HepG2 (cell line): Measurements from ENCODE around the gene BCL6. TPM values are rescaled to one million over a fixed set of nuclear protein-coding genes. Genes with fewer than 3 reads are reported as not detected.

ENCODE experiments used
- CBX2 ChIP-seq, 2 experiments: fragments of 200-600 bp in 1 of 2; sonication (generic); formaldehyde crosslinking in 1 of 2; IDR thresholded peaks; 2 replicates each; pipeline versions ENCODE4 v1.7.0 to v1.8.1; 2018 to 2022; ENCODE audit warnings: low read depth in 2 of 2, low read length in 1 of 2, mild to moderate bottlenecking in 1 of 2, missing genetic modification reagents in 1 of 2
- NKX3-1 ChIP-seq: sonication (generic); formaldehyde crosslinking; IDR thresholded peaks from 2 replicates; pipeline ENCODE4 v1.5.0; 2020; ENCODE audit warnings: missing genetic modification reagents
- RFX1 ChIP-seq: fragments of 450-650 bp; IDR thresholded peaks from 2 replicates; pipeline ENCODE4 v1.6.1; 2017
- ZNF143 ChIP-seq: sonication (generic); formaldehyde crosslinking; IDR thresholded peaks from 2 replicates; pipeline ENCODE4 v1.4.0; 2020; ENCODE audit warnings: missing genetic modification reagents
- ZNF225 ChIP-seq: sonication (generic); formaldehyde crosslinking; IDR thresholded peaks from 2 replicates; pipeline ENCODE4 v1.4.0; 2020; ENCODE audit warnings: mild to moderate bottlenecking, missing genetic modification reagents
- ZNF367 ChIP-seq: sonication (generic); formaldehyde crosslinking; IDR thresholded peaks from 2 replicates; pipeline ENCODE4 v1.4.0; 2020; ENCODE audit warnings: missing genetic modification reagents, borderline replicate concordance
- ZNF564 ChIP-seq: sonication (generic); formaldehyde crosslinking; IDR thresholded peaks from 2 replicates; pipeline ENCODE4 v1.8.1; 2023; ENCODE audit warnings: mild to moderate bottlenecking, missing genetic modification reagents
- polyA plus RNA-seq, 8 experiments: library from polyadenylated mRNA; depleted of rRNA in 3 of 8; stranded (reverse) in 7 of 8; unstranded in 1 of 8; fragments of >200 nt; fragmentation: Illumina TruSeq in 4 of 8; extraction: Trizol in 4 of 8; gene quantifications; 2 replicates each; pipeline versions ENCODE4 v1.2.1 to v1.2.3, GENCODE V29; 2011 to 2016; ENCODE audit warnings: low read depth in 4 of 8, missing spikeins in 1 of 8, mixed read lengths in 1 of 8; ENCODE audit not compliant: insufficient read depth in 1 of 8
- total RNA-seq, 5 experiments: library from RNA; depleted of rRNA; stranded (reverse); fragments of >200 nt; fragmentation: Illumina TruSeq; extraction: Trizol; gene quantifications; 2 replicates each; pipeline ENCODE4 v1.2.3, GENCODE V29; 2016; ENCODE audit warnings: low read depth in 1 of 5
- TF ChIP-seq, protein P1 (sequence below): sonication (generic); formaldehyde crosslinking; IDR thresholded peaks from 2 replicates; pipeline ENCODE4 v1.4.0; 2020; ENCODE audit warnings: missing genetic modification reagents, borderline replicate concordance
- TF ChIP-seq, protein P2 (sequence below): sonication (generic); formaldehyde crosslinking; IDR thresholded peaks from 2 replicates; pipeline ENCODE4 v1.8.1; 2023; ENCODE audit warnings: mild to moderate bottlenecking, inconsistent platforms, moderate library complexity, missing genetic modification reagents, borderline replicate concordance
- TF ChIP-seq, protein P3 (sequence below): sonication (generic); formaldehyde crosslinking; IDR thresholded peaks from 2 replicates; pipeline ENCODE4 v1.5.1; 2020; ENCODE audit warnings: mild to moderate bottlenecking, missing genetic modification reagents, moderate library complexity
- TF ChIP-seq, protein P4 (sequence below): sonication (generic); formaldehyde crosslinking; IDR thresholded peaks from 2 replicates; pipeline ENCODE4 v1.8.1; 2022; ENCODE audit warnings: mild to moderate bottlenecking, missing genetic modification reagents
- TF ChIP-seq, protein P5 (sequence below): sonication (generic); formaldehyde crosslinking; IDR thresholded peaks from 2 replicates; pipeline ENCODE4 v1.5.0; 2020; ENCODE audit warnings: mild to moderate bottlenecking, missing genetic modification reagents
- TF ChIP-seq, protein P6 (sequence below): sonication (generic); formaldehyde crosslinking; IDR thresholded peaks from 2 replicates; pipeline ENCODE4 v1.4.0; 2020; ENCODE audit warnings: missing genetic modification reagents, borderline replicate concordance

BCL6 gene
- total and polyA plus RNA-seq, 2 of the 13 experiments (the other 11 are each of a cell fraction or from before 2014, with no cell fraction given) = 21.2 to 53.7 TPM

DNA sequence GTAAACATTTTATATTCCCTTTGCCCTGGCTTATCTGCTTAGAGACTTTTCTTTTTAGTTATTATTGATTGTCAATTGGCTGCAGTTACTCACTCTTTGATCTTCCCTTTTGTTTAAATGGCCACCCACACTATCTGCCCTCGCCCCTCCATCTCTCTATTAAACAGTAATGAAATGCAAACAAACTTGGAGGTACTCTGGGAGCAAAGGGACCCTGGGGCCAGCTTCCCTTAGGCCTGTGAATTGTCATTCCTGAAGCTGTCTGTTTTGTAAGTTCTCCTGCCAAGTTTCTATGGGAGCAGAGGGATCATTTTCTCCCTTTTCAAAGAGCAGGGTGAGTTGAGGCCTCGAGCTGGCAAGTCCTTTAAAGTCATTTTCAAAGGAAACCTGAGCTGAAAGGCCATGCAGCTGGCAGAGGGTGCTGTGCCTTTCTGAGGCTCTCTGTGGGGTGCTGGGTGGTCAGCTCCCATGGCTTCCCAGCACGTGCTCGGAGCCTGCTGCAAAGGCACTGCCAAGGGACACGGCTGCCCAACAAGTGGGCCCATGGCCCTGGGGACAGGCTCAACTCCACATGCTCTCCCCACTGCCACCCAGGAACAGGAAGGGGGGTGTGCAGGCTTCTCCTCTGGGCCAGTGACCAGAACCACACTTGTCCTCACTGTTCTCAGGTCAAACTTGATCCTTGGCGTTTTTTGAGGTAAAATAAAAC, 25.5 kb downstream of the BCL6 start (continued):
- TF ChIP-seq, protein P1, sequence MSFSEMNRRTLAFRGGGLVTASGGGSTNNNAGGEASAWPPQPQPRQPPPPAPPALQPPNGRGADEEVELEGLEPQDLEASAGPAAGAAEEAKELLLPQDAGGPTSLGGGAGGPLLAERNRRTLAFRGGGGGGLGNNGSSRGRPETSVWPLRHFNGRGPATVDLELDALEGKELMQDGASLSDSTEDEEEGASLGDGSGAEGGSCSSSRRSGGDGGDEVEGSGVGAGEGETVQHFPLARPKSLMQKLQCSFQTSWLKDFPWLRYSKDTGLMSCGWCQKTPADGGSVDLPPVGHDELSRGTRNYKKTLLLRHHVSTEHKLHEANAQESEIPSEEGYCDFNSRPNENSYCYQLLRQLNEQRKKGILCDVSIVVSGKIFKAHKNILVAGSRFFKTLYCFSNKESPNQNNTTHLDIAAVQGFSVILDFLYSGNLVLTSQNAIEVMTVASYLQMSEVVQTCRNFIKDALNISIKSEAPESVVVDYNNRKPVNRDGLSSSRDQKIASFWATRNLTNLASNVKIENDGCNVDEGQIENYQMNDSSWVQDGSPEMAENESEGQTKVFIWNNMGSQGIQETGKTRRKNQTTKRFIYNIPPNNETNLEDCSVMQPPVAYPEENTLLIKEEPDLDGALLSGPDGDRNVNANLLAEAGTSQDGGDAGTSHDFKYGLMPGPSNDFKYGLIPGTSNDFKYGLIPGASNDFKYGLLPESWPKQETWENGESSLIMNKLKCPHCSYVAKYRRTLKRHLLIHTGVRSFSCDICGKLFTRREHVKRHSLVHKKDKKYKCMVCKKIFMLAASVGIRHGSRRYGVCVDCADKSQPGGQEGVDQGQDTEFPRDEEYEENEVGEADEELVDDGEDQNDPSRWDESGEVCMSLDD (CRISPR knock-in tag) = 0 out of 2 replicates have a peak, but pooled peaks have one; percentile 40
- TF ChIP-seq ZNF367 (CRISPR knock-in tag) (no peak), ZNF225 (no peak), CBX2 (IDR thresholded peaks at IDR 0.05; ENCODE audit: low read depth, low read length) (no peak), CBX2 (CRISPR knock-in tag; IDR thresholded peaks at IDR 0.05; ENCODE audit: low read depth) (no peak), ZNF564 (CRISPR knock-in tag) (peak; percentile 80), RFX1 (no peak), ZNF143 (CRISPR knock-in tag) (no peak), NKX3-1 (CRISPR knock-in tag) (0 out of 2 replicates have a peak, but pooled peaks have one; percentile 41)
- TF ChIP-seq, protein P2, sequence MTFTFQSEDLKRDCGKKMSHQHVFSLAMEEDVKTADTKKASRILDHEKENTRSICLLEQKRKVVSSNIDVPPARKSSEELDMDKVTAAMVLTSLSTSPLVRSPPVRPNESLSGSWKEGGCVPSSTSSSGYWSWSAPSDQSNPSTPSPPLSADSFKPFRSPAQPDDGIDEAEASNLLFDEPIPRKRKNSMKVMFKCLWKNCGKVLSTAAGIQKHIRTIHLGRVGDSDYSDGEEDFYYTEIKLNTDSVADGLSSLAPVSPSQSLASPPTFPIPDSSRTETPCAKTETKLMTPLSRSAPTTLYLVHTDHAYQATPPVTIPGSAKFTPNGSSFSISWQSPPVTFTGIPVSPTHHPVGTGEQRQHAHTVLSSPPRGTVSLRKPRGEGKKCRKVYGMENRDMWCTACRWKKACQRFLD (CRISPR knock-in tag) = no peak
- TF ChIP-seq, protein P3, sequence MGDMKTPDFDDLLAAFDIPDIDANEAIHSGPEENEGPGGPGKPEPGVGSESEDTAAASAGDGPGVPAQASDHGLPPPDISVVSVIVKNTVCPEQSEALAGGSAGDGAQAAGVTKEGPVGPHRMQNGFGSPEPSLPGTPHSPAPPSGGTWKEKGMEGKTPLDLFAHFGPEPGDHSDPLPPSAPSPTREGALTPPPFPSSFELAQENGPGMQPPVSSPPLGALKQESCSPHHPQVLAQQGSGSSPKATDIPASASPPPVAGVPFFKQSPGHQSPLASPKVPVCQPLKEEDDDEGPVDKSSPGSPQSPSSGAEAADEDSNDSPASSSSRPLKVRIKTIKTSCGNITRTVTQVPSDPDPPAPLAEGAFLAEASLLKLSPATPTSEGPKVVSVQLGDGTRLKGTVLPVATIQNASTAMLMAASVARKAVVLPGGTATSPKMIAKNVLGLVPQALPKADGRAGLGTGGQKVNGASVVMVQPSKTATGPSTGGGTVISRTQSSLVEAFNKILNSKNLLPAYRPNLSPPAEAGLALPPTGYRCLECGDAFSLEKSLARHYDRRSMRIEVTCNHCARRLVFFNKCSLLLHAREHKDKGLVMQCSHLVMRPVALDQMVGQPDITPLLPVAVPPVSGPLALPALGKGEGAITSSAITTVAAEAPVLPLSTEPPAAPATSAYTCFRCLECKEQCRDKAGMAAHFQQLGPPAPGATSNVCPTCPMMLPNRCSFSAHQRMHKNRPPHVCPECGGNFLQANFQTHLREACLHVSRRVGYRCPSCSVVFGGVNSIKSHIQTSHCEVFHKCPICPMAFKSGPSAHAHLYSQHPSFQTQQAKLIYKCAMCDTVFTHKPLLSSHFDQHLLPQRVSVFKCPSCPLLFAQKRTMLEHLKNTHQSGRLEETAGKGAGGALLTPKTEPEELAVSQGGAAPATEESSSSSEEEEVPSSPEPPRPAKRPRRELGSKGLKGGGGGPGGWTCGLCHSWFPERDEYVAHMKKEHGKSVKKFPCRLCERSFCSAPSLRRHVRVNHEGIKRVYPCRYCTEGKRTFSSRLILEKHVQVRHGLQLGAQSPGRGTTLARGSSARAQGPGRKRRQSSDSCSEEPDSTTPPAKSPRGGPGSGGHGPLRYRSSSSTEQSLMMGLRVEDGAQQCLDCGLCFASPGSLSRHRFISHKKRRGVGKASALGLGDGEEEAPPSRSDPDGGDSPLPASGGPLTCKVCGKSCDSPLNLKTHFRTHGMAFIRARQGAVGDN (CRISPR knock-in tag) = peak; percentile 100
- TF ChIP-seq, protein P4, sequence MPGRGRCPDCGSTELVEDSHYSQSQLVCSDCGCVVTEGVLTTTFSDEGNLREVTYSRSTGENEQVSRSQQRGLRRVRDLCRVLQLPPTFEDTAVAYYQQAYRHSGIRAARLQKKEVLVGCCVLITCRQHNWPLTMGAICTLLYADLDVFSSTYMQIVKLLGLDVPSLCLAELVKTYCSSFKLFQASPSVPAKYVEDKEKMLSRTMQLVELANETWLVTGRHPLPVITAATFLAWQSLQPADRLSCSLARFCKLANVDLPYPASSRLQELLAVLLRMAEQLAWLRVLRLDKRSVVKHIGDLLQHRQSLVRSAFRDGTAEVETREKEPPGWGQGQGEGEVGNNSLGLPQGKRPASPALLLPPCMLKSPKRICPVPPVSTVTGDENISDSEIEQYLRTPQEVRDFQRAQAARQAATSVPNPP (CRISPR knock-in tag) = peak; percentile 72; the same call in 1 of the 2 replicates
- TF ChIP-seq, protein P5, sequence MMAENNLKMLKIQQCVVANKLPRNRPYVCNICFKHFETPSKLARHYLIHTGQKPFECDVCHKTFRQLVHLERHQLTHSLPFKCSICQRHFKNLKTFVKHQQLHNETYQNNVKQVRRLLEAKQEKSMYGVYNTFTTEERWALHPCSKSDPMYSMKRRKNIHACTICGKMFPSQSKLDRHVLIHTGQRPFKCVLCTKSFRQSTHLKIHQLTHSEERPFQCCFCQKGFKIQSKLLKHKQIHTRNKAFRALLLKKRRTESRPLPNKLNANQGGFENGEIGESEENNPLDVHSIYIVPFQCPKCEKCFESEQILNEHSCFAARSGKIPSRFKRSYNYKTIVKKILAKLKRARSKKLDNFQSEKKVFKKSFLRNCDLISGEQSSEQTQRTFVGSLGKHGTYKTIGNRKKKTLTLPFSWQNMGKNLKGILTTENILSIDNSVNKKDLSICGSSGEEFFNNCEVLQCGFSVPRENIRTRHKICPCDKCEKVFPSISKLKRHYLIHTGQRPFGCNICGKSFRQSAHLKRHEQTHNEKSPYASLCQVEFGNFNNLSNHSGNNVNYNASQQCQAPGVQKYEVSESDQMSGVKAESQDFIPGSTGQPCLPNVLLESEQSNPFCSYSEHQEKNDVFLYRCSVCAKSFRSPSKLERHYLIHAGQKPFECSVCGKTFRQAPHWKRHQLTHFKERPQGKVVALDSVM (CRISPR knock-in tag) = no peak
- TF ChIP-seq, protein P6, sequence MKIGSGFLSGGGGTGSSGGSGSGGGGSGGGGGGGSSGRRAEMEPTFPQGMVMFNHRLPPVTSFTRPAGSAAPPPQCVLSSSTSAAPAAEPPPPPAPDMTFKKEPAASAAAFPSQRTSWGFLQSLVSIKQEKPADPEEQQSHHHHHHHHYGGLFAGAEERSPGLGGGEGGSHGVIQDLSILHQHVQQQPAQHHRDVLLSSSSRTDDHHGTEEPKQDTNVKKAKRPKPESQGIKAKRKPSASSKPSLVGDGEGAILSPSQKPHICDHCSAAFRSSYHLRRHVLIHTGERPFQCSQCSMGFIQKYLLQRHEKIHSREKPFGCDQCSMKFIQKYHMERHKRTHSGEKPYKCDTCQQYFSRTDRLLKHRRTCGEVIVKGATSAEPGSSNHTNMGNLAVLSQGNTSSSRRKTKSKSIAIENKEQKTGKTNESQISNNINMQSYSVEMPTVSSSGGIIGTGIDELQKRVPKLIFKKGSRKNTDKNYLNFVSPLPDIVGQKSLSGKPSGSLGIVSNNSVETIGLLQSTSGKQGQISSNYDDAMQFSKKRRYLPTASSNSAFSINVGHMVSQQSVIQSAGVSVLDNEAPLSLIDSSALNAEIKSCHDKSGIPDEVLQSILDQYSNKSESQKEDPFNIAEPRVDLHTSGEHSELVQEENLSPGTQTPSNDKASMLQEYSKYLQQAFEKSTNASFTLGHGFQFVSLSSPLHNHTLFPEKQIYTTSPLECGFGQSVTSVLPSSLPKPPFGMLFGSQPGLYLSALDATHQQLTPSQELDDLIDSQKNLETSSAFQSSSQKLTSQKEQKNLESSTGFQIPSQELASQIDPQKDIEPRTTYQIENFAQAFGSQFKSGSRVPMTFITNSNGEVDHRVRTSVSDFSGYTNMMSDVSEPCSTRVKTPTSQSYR (CRISPR knock-in tag) = no peak; the same call in 1 of the 2 replicates
